ENCODE data around the gene ADCK1. TPM values are rescaled to one million over a fixed set of nuclear protein-coding genes. Genes with fewer than 3 reads are reported as not detected.
"Not testable (repeated sequence)": the region's sequence is repeated elsewhere in the genome, so short reads cannot be mapped to it uniquely, and the experiment has no call there.

ADCK1 gene
- total RNA-seq, 1 experiment from 2014 or later, result 10.1 TPM

DNA sequence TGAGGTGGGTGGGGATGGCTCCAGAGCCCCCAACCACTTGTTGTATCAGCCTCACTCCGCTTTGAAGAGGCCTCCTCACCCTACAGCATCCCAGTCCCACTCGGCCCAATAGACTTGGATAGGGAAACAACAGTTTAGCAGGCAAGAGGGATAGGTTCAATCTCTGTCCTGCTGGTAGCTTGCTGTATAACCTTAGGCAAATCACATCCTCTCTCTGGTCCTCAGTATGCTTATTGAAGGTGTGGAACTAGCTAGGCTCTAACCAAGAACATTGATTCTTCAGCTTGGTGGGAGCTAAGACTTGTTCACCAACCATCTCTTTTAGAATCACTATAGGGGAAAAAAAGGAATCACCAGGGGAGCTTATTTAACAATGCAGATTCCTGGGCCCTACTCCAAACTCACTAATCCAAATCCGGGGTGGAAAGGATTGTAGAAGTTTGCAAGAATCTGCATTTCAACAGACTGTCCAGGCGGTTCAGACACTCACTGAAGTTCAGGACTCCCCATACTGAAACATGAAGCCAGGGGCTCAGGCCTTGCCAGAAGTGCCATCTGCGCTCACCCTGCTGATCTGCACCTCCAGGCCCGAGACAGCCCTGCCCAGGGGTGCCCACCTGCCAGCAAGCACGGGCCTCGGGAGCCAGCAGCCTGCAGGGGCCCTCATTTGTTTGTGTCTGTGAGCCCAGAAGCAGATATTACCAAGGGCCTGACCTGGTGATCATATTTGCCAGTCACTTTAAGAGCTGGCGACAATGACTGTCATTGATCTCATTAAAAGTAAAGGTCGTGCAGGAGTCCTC is 113.0 kb downstream of the ADCK1 start:
- H3K4me3 ChIP-seq (ENCODE audit: low read depth in 2 of 2, low read length in 2 of 2), result no peak overlapping the region
- no peaks in the 10 kb centered on the region for H3K36me3 ChIP-seq (ENCODE audit: control insufficient read depth, insufficient read depth, low read length)
- H3K9me3 ChIP-seq (ENCODE audit: control insufficient read depth, insufficient read depth, low read depth, low read length), result no peaks in the 10 kb centered on the region
- intact Hi-C loops (cut with micrococcal nuclease; ENCODE audit: unreplicated experiment) (no loop called here), in situ Hi-C loops (cut with HindIII; ENCODE audit: low pct_unique_long_range_greater_than_20kb, low sequenced_read_pairs) (no loop called here)
- ChIA-PET POLR2A (no interaction called here), CTCF (no interaction called here)
- ATAC-seq, result no peak
- no peak overlapping the region for H3K27ac ChIP-seq (ENCODE audit: low read length)
- TF ChIP-seq POLR2AphosphoS5 (IDR thresholded peaks at IDR 0.05; ENCODE audit: low read depth, low read length), result no peak
- no peak for TF ChIP-seq TCF7L2 (IDR thresholded peaks at IDR 0.05; ENCODE audit: low read depth, low read length)
- H3K27me3 ChIP-seq (ENCODE audit: control insufficient read depth, insufficient read depth, low read length), result no peaks in the 10 kb centered on the region
- no peak for DNase-seq (ENCODE audit: low read depth, low spot score)
- H3K4me1 ChIP-seq (ENCODE audit: control insufficient read depth, insufficient read depth, low read length), result no peaks in the 10 kb centered on the region
- TSS peak; percentile 38 for BruUV-seq (replicated peaks)

DNA sequence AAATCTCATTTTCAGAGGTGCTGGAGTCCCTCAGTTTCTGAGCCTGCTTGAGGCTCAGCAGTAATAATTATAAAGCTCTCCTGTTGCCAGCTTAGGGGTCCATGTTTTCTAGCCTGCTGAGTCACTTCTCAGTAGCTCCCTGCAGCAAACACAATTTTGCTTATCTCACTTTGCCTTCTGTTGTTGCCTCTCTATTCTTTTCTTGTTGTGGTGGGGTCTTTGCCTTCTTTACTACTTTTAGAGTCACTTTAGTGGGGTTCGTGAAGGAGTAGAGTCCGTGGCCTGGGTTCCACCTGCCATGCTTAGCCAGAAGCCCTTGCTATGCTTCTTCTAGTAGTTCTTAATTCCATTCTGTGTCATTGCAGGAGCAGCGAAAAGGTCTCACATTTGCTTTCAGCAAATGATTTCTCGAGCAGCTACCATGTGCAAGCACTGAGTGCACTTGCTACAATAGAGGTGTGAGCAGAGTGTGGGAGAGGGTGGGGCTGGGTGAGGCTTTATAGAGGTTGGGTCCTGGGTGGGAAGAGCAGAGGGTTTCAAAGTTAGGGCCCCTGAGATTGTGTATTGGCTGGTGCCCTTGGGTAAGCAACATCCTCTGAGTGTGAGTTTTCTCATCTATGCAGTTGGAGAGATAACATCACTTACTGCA is 114.3 kb downstream of the ADCK1 start:
- H3K27ac ChIP-seq (ENCODE audit: low read length), result no peak overlapping the region
- no peak for ATAC-seq
- DNase-seq (ENCODE audit: low read depth, low spot score), result no peak
- POLR2A ChIA-PET, result no interaction called here
- H3K4me1 ChIP-seq (ENCODE audit: control insufficient read depth, insufficient read depth, low read length), result no peaks in the 10 kb centered on the region
- TF ChIP-seq TCF7L2 (IDR thresholded peaks at IDR 0.05; ENCODE audit: low read depth, low read length) (no peak), POLR2AphosphoS5 (IDR thresholded peaks at IDR 0.05; ENCODE audit: low read depth, low read length) (no peak), SIN3A (IDR thresholded peaks at IDR 0.05; ENCODE audit: borderline replicate concordance, insufficient read depth, low read depth, low read length) (no peak)
- TF ChIP-seq, protein P1, sequence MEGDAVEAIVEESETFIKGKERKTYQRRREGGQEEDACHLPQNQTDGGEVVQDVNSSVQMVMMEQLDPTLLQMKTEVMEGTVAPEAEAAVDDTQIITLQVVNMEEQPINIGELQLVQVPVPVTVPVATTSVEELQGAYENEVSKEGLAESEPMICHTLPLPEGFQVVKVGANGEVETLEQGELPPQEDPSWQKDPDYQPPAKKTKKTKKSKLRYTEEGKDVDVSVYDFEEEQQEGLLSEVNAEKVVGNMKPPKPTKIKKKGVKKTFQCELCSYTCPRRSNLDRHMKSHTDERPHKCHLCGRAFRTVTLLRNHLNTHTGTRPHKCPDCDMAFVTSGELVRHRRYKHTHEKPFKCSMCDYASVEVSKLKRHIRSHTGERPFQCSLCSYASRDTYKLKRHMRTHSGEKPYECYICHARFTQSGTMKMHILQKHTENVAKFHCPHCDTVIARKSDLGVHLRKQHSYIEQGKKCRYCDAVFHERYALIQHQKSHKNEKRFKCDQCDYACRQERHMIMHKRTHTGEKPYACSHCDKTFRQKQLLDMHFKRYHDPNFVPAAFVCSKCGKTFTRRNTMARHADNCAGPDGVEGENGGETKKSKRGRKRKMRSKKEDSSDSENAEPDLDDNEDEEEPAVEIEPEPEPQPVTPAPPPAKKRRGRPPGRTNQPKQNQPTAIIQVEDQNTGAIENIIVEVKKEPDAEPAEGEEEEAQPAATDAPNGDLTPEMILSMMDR (IDR thresholded peaks at IDR 0.05), result no peak
- TF ChIP-seq, protein P2, sequence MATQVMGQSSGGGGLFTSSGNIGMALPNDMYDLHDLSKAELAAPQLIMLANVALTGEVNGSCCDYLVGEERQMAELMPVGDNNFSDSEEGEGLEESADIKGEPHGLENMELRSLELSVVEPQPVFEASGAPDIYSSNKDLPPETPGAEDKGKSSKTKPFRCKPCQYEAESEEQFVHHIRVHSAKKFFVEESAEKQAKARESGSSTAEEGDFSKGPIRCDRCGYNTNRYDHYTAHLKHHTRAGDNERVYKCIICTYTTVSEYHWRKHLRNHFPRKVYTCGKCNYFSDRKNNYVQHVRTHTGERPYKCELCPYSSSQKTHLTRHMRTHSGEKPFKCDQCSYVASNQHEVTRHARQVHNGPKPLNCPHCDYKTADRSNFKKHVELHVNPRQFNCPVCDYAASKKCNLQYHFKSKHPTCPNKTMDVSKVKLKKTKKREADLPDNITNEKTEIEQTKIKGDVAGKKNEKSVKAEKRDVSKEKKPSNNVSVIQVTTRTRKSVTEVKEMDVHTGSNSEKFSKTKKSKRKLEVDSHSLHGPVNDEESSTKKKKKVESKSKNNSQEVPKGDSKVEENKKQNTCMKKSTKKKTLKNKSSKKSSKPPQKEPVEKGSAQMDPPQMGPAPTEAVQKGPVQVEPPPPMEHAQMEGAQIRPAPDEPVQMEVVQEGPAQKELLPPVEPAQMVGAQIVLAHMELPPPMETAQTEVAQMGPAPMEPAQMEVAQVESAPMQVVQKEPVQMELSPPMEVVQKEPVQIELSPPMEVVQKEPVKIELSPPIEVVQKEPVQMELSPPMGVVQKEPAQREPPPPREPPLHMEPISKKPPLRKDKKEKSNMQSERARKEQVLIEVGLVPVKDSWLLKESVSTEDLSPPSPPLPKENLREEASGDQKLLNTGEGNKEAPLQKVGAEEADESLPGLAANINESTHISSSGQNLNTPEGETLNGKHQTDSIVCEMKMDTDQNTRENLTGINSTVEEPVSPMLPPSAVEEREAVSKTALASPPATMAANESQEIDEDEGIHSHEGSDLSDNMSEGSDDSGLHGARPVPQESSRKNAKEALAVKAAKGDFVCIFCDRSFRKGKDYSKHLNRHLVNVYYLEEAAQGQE (IDR thresholded peaks at IDR 0.05; ENCODE audit: insufficient read depth in 1 of 2, low read depth in 2 of 2, low read length in 1 of 2), result no peak
- H3K9me3 ChIP-seq (ENCODE audit: control insufficient read depth, insufficient read depth, low read depth, low read length), result no peaks in the 10 kb centered on the region
- in situ Hi-C loops (cut with HindIII; ENCODE audit: low pct_unique_long_range_greater_than_20kb, low sequenced_read_pairs) (no loop called here), intact Hi-C loops (cut with micrococcal nuclease; ENCODE audit: unreplicated experiment) (no loop called here)
- no peaks in the 10 kb centered on the region for H3K27me3 ChIP-seq (ENCODE audit: control insufficient read depth, insufficient read depth, low read length)
- BruUV-seq (replicated peaks), result no TSS peak
- H3K4me3 ChIP-seq (ENCODE audit: low read depth in 2 of 2, low read length in 2 of 2), result no peak overlapping the region
- no peaks in the 10 kb centered on the region for H3K36me3 ChIP-seq (ENCODE audit: control insufficient read depth, insufficient read depth, low read length)
- CTCF ChIA-PET, result no interaction called here

DNA sequence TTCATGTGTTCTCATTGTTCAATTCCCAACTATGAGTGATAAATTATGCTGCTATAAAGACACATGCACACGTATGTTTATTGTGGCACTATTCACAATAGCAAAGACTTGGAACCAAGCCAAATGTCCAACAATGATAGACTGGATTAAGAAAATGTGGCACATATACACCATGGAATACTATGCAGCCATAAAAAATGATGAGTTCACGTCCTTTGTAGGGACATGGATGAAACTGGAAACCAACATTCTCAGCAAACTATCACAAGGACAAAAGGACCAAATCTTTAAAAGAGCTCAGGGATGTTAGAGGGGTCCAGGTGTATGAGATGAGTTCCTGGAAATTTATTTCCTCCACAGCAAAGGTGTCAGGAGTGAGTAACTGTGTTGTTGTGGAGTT is 115.5 kb downstream of the ADCK1 start:
- H3K4me1 ChIP-seq (ENCODE audit: control insufficient read depth, insufficient read depth, low read length); ATAC-seq; intact Hi-C loops (cut with micrococcal nuclease; ENCODE audit: unreplicated experiment); BruUV-seq (replicated peaks); H3K9me3 ChIP-seq (ENCODE audit: control insufficient read depth, insufficient read depth, low read depth, low read length); DNase-seq (ENCODE audit: low read depth, low spot score); CTCF ChIA-PET; H3K27me3 ChIP-seq (ENCODE audit: control insufficient read depth, insufficient read depth, low read length); in situ Hi-C loops (cut with HindIII; ENCODE audit: low pct_unique_long_range_greater_than_20kb, low sequenced_read_pairs); H3K4me3 ChIP-seq (ENCODE audit: low read depth in 2 of 2, low read length in 2 of 2); H3K27ac ChIP-seq (ENCODE audit: low read length); POLR2A ChIA-PET; H3K36me3 ChIP-seq (ENCODE audit: control insufficient read depth, insufficient read depth, low read length): not testable (repeated sequence)
